H9 (cell line): ENCODE results near the gene CCL7. TPM values are rescaled to one million over a fixed set of nuclear protein-coding genes. Genes with fewer than 3 reads are reported as not detected.

Experiments used
- DNase-seq: peaks from one replicate; pipeline ENCODE4 v3.0.0-alpha.2; 2017
- H2AFZ ChIP-seq: one replicate; pipeline ENCODE4 v1.6.1; 2013; ENCODE audit warnings: mild to moderate bottlenecking, low read length, control low read depth, moderate library complexity
- H2AK5ac ChIP-seq: 2 replicates; pipeline ENCODE4 v1.6.1; 2013; ENCODE audit warnings: low read length, control low read depth, mixed read lengths; ENCODE audit not compliant: insufficient read length
- H2BK120ac ChIP-seq: one replicate; pipeline ENCODE4 v1.6.1; 2013; ENCODE audit warnings: low read depth, mild to moderate bottlenecking, low read length, control low read depth, inconsistent platforms; ENCODE audit not compliant: poor library complexity, severe bottlenecking
- H2BK12ac ChIP-seq: 2 replicates; pipeline ENCODE4 v1.6.1; 2013; ENCODE audit warnings: low read length, control low read depth, mixed read lengths, low read depth; ENCODE audit not compliant: insufficient read length
- H2BK15ac ChIP-seq: 2 replicates; pipeline ENCODE4 v1.6.1; 2013; ENCODE audit warnings: low read depth, low read length, control low read depth
- H2BK20ac ChIP-seq: one replicate; pipeline ENCODE4 v1.6.1; 2013; ENCODE audit warnings: low read depth, mild to moderate bottlenecking, low read length, control low read depth, inconsistent platforms; ENCODE audit not compliant: poor library complexity, severe bottlenecking
- H2BK5ac ChIP-seq: 2 replicates; pipeline ENCODE4 v1.6.1; 2013; ENCODE audit warnings: low read length, control low read depth, mixed read lengths; ENCODE audit not compliant: insufficient read length
- H3K14ac ChIP-seq: 2 replicates; pipeline ENCODE4 v1.6.1; 2013; ENCODE audit warnings: low read length, control low read depth; ENCODE audit not compliant: insufficient read depth
- H3K18ac ChIP-seq: 2 replicates; pipeline ENCODE4 v1.6.1; 2013; ENCODE audit warnings: low read depth, mild to moderate bottlenecking, mixed read lengths, low read length, control low read depth; ENCODE audit not compliant: insufficient read length
- H3K23ac ChIP-seq: 2 replicates; pipeline ENCODE4 v1.6.1; 2013; ENCODE audit warnings: low read length, control low read depth, mixed read lengths, low read depth; ENCODE audit not compliant: insufficient read length
- H3K23me2 ChIP-seq: 2 replicates; pipeline ENCODE4 v1.6.1; 2013; ENCODE audit warnings: low read depth, mild to moderate bottlenecking, mixed read lengths, low read length, control low read depth; ENCODE audit not compliant: insufficient read length, poor library complexity, severe bottlenecking
- H3K27ac ChIP-seq: 2 replicates; pipeline ENCODE4 v1.5.1; 2013; ENCODE audit warnings: low read length, control low read depth, mixed read lengths, low read depth; ENCODE audit not compliant: insufficient read length
- H3K27me3 ChIP-seq: 2 replicates; pipeline ENCODE4 v1.6.1; 2013; ENCODE audit warnings: low read length, control low read depth, inconsistent platforms; ENCODE audit not compliant: insufficient read depth
- H3K4ac ChIP-seq: 2 replicates; pipeline ENCODE4 v1.6.1; 2013; ENCODE audit warnings: low read depth, mild to moderate bottlenecking, control low read depth, inconsistent platforms, low read length, moderate library complexity
- H3K4me1 ChIP-seq: 2 replicates; pipeline ENCODE4 v1.6.1; 2013; ENCODE audit warnings: low read length, control low read depth, inconsistent platforms; ENCODE audit not compliant: insufficient read depth
- H3K4me2 ChIP-seq: 2 replicates; pipeline ENCODE4 v1.6.1; 2013; ENCODE audit warnings: low read length, control low read depth, mixed read lengths; ENCODE audit not compliant: insufficient read length, insufficient read depth
- H3K56ac ChIP-seq: 2 replicates; pipeline ENCODE4 v1.6.1; 2013; ENCODE audit warnings: low read depth, mild to moderate bottlenecking, mixed read lengths, low read length, control low read depth; ENCODE audit not compliant: insufficient read length
- H3K79me1 ChIP-seq: 2 replicates; pipeline ENCODE4 v1.6.1; 2013; ENCODE audit warnings: low read depth, mild to moderate bottlenecking, moderate library complexity, low read length, control low read depth, inconsistent platforms; ENCODE audit not compliant: insufficient read depth, poor library complexity, severe bottlenecking
- H3K79me2 ChIP-seq: 2 replicates; pipeline ENCODE4 v1.6.1; 2013; ENCODE audit warnings: low read length, control low read depth, inconsistent platforms; ENCODE audit not compliant: insufficient read depth
- H3K9ac ChIP-seq: 2 replicates; pipeline ENCODE4 v1.6.1; 2013; ENCODE audit warnings: low read length, control low read depth, mixed read lengths; ENCODE audit not compliant: insufficient read length; ENCODE audit errors: extremely low read depth
- H3K9me3 ChIP-seq: one replicate; pipeline ENCODE4 v1.6.1; 2013; ENCODE audit warnings: low read depth, low read length, inconsistent platforms; ENCODE audit not compliant: control insufficient read depth
- H3T11ph ChIP-seq: one replicate; pipeline ENCODE4 v1.6.1; 2013; ENCODE audit warnings: mild to moderate bottlenecking, low read length, control low read depth, inconsistent platforms
- H4K20me1 ChIP-seq: one replicate; pipeline ENCODE4 v1.6.1; 2013; ENCODE audit not compliant: control insufficient read depth, insufficient read length, insufficient read depth
- H4K5ac ChIP-seq: 2 replicates; pipeline ENCODE4 v1.6.1; 2013; ENCODE audit warnings: low read depth, mild to moderate bottlenecking, mixed read lengths, low read length, control low read depth; ENCODE audit not compliant: insufficient read length
- H4K8ac ChIP-seq: replicated peaks from 2 replicates; pipeline ENCODE4 v1.6.1; 2013; ENCODE audit warnings: low read length, control low read depth, mixed read lengths, low read depth; ENCODE audit not compliant: insufficient read length
- H4K91ac ChIP-seq: 2 replicates; pipeline ENCODE4 v1.6.1; 2013; ENCODE audit warnings: low read depth, mild to moderate bottlenecking, moderate library complexity, mixed read lengths, low read length, control low read depth; ENCODE audit not compliant: insufficient read length
- H3K27ac Mint-ChIP-seq, 3 experiments: 2 replicates in 2 of 3; 3 replicates in 1 of 3; pipeline ENCODE4 v1.8.0; 2020 to 2021; ENCODE audit warnings: mixed read lengths in 3 of 3, mild to moderate bottlenecking in 1 of 3, moderate library complexity in 1 of 3
- H3K27me3 Mint-ChIP-seq: 2 replicates; pipeline ENCODE4 v1.8.0; 2021; ENCODE audit warnings: low read depth, mild to moderate bottlenecking, moderate library complexity, mixed read lengths
- H3K36me3 Mint-ChIP-seq, 3 experiments: 2 replicates in 2 of 3; 3 replicates in 1 of 3; pipeline ENCODE4 v1.8.0; 2020 to 2021; ENCODE audit warnings: low read depth in 3 of 3, mixed read lengths in 3 of 3; ENCODE audit not compliant: insufficient read depth in 1 of 3
- H3K4me1 Mint-ChIP-seq, 2 experiments: 2 replicates each; pipeline ENCODE4 v1.8.0; 2020; ENCODE audit warnings: mixed read lengths in 2 of 2
- H3K4me3 Mint-ChIP-seq, 2 experiments: 2 replicates in 1 of 2; 3 replicates in 1 of 2; pipeline ENCODE4 v1.8.0; 2020 to 2021; ENCODE audit warnings: mild to moderate bottlenecking in 2 of 2, mixed read lengths in 2 of 2, moderate library complexity in 1 of 2
- H3K9me3 Mint-ChIP-seq, 2 experiments: 2 replicates in 1 of 2; 3 replicates in 1 of 2; pipeline ENCODE4 v1.8.0; 2020; ENCODE audit warnings: mild to moderate bottlenecking in 2 of 2, mixed read lengths in 2 of 2, moderate library complexity in 1 of 2
- CTCF ChIP-seq: fragments of 200-600 bp; sonication (generic); conservative IDR thresholded peaks from 3 replicates; pipeline ENCODE4 v1.8.0; 2021; ENCODE audit warnings: antibody characterized with exemption, mild to moderate bottlenecking
- WGBS: extraction: QIAGEN DNeasy Blood & Tissue Kit; methylation state at CpG from one replicate; pipeline ENCODE4 v1.1.7; 2013; ENCODE audit warnings: missing lambda C conversion rate, low lambda C conversion rate, mixed read lengths; ENCODE audit not compliant: insufficient read length; ENCODE audit errors: extremely low coverage; 5-methylcytosine and 5-hydroxymethylcytosine counted together
- total RNA-seq: library from RNA; stranded (reverse); gene quantifications from 2 replicates; pipeline ENCODE4 v1.2.1, GENCODE V29; 2021

Gene CCL7
- total RNA-seq, 1 experiment from 2014 or later, result not detected

DNA sequence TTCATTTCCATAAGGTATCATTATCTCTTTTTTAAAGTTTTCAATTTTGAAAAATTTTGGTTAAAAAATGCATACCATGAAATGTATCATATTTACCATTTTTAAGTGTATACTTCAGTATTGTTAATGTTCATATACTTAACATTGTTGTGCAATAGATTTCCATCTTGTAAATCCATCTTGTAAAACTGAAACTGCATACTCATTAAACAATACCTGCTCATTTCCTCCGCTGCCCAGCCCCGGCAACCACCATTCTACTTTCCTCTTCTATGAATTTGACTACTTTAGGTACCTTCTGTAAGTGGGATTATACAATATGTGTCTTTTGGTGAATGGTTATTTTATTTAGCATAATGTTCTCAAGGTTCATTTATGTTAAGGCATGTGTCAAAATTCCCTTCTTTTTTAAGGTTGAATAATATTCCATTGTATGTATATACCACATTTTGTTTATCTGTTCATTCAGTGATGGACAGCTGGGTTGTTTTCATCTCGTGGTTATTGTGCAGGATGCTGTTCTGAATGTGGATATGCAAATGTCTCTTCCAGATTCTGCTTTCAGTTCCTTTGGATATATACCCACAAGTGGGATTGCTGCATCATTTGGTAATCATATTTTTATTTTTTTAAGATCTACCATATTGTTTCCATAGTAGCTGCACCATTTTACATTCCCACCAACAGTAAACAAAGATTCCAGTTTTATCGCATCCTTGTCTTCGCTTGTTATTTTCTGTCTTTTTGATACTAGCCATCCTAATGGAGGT, 8.3 kb upstream of the CCL7 start:
- Histone ChIP-seq H3K23me2 (no peaks in the 10 kb centered on the region), H4K20me1 (no peaks in the 10 kb centered on the region), H4K8ac (no peak overlapping the region), H3K18ac (no peak overlapping the region), H3K4me2 (no peak overlapping the region), H3K23ac (no peak overlapping the region), H3T11ph (no peak overlapping the region), H2BK15ac (no peak overlapping the region), H2BK120ac (no peak overlapping the region), H3K9ac (no peak overlapping the region), H4K5ac (no peak overlapping the region), H2BK12ac (no peak overlapping the region), H3K4me1 (no peaks in the 10 kb centered on the region), H3K9me3 (no peaks in the 10 kb centered on the region), H3K79me1 (no peaks in the 10 kb centered on the region), H2AK5ac (no peak overlapping the region), H3K27ac (no peak overlapping the region), H4K91ac (no peak overlapping the region), H3K79me2 (no peaks in the 10 kb centered on the region), H3K27me3 (no peaks in the 10 kb centered on the region), H3K4ac (no peak overlapping the region), H3K56ac (no peak overlapping the region), H2AFZ (no peak overlapping the region), H2BK5ac (no peak overlapping the region), H2BK20ac (no peak overlapping the region), H3K14ac (no peak overlapping the region)
- DNase-seq, result no peak
- TF ChIP-seq CTCF, result no peak
- H3K36me3 Mint-ChIP-seq, result no peaks in the 10 kb centered on the region; a peak in 1 of 7 replicates
- H3K4me1 Mint-ChIP-seq, result no peaks in the 10 kb centered on the region
- no peak overlapping the region for H3K4me3 Mint-ChIP-seq
- peaks cover 11% of the 10 kb centered on the region for H3K27me3 Mint-ChIP-seq
- no peak overlapping the region for H3K27ac Mint-ChIP-seq
- no CpG with 5 or more reads among the region's 5 CpGs for WGBS
- no peaks in the 10 kb centered on the region for H3K9me3 Mint-ChIP-seq
